GM04503 (cell line): ENCODE results near the gene GUCY1A1.

Experiments
- DNase-seq: peaks from one replicate; pipeline ENCODE4 v3.0.0-alpha.2; 2012; ENCODE audit warnings: low read depth

The GUCY1A1 gene

DNA sequence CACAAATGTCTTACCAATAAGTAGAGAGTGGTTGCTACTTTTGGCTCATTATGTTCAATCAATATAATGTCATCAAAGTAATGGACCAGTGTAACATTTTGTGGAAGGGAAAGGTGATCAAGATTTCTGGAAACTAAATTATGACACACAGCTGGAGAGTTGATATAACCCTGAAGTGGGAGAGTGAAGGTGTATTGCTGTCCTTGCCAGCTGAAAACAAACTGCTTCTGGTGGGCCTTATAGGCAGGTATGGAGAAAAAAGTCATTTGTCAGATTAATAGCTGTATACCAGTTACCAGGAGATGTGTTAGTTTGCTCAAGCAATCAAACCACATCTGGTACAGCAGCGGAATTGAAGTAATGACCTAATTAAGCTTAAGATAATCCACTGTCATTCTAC lies 74.9 kb downstream of the GUCY1A1 start:
- no peak for DNase-seq

DNA sequence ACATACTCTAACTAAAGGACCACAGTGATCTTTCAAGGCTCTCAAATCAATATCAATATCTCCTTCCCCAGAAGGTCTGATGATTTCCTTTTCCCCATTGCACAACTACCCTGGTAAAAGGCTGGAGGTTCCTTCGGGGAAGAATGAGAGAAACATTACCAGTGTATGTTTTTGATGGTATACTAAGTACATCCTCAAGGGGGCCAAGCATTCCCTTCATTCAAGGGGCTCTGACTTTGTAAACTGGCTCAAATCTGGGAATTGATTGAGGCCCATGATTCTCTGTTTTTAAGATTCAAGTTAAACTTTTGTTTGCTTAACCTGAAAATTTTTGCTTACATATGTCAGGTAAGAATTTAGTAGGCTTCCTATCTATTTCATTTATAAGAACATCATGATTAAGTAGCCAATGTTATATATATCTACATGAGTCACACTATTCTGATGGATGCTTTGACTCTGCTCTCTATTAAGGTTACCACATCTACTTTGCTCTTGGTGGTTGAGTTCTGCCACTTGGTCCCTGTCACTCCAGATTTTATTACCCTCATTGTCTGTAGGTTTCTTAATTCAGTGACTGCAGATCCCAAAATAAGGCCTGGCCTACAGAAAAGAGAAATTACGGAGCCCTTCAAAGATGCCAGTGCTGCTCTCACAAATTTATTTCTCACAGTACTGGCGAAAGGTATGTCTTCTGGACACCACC lies 75.8 kb downstream of the GUCY1A1 start:
- no peak for DNase-seq

DNA sequence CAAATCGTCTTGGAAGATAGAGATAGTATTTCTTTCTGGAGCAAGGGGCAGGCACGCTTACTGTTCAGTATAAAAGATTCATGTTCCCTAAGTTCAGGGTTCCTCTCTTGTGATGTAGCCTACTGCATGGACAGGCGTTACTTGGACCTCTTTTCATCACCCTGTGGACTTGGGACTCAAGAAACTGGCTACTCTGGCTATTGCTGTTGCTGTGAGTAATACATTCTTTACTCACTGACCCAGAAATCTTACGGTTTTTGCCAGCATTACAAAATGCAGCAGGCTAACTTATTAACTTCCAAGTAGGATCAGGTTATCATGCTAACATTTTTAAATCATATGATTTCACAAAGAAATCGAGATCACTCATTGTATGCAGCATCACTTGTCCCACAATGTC lies 79.3 kb downstream of the GUCY1A1 start:
- peak; percentile 17 for DNase-seq

DNA sequence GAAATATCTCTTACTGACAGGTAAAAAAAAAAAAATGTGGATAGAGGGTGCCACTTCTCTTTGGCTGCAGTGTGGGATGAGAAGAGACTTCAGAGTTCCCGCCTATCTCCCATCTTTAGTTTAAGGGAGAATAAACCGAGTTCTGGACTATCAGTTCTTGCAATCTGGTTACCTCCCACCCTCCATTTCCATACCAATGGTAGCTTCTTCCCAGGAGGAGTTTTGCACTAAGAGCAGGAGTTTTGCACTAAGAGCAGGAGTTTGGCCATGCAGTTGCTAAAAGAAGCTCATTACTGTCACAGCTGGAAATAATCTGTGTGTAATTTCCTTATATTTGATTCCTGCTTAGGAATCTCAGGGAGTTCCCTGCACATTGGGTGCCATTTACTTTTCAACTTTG lies 81.4 kb downstream of the GUCY1A1 start:
- no peak for DNase-seq

DNA sequence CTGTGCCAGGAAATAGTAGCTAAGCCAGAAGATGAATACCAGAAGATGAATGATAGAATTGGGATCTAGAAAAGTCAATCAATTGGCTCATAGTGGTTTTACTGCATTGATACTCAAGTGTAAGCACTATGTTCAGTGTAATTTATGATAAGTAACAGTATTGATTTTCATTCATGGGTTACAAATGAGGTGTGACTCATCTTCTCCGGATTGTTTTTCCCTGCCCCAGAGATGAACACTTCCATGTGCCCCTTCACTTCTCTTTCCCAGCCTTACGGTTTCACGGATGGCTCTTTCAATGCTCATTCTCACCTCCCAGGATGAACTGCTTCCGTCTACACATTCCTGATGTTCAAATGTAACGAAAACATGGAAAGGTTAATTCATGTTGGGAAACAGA lies 82.4 kb downstream of the GUCY1A1 start:
- no peak for DNase-seq

DNA sequence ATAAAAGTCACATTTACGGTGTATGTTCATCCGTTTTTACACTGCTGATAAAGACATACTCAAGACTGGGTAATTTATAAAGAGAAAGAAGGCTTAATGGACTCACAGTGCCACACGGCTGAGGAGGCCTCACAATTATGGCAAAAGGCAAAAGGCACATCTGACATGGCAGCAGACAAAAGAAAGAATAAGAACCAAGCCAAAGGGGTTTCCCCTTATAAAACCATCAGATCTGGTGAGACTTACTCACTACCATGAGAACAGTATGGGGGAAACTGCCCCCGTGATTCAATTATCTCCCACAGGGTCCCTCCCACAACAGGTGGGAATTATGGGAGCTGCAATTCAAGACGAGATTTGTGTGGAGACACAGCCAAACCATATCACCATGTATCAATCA lies 84.9 kb downstream of the GUCY1A1 start:
- DNase-seq, result no peak

DNA sequence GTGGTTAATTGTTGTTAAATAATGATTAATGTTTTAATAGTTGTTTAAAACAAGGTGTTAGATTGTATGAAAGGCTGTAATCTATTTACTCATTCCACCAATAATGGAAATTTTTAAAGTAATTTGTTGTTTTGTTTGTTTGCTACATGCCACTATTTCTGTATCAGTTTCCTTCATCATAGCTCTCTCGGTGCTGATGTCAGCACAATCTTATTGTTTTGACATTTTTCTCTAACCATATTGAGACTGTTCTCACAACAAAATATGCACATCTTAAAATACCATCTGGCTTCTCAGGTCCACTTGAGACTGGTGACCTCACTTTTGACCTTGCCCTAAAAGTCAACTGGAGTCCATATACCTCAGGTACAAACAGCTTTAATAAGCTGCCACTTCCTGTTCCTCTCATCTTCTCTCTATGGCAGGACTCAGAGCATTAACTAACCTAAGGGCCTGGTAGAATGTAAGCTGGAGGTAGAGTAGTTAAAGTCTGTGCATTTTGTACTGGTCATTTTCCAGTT lies 91.2 kb downstream of the GUCY1A1 start:
- no peak for DNase-seq

DNA sequence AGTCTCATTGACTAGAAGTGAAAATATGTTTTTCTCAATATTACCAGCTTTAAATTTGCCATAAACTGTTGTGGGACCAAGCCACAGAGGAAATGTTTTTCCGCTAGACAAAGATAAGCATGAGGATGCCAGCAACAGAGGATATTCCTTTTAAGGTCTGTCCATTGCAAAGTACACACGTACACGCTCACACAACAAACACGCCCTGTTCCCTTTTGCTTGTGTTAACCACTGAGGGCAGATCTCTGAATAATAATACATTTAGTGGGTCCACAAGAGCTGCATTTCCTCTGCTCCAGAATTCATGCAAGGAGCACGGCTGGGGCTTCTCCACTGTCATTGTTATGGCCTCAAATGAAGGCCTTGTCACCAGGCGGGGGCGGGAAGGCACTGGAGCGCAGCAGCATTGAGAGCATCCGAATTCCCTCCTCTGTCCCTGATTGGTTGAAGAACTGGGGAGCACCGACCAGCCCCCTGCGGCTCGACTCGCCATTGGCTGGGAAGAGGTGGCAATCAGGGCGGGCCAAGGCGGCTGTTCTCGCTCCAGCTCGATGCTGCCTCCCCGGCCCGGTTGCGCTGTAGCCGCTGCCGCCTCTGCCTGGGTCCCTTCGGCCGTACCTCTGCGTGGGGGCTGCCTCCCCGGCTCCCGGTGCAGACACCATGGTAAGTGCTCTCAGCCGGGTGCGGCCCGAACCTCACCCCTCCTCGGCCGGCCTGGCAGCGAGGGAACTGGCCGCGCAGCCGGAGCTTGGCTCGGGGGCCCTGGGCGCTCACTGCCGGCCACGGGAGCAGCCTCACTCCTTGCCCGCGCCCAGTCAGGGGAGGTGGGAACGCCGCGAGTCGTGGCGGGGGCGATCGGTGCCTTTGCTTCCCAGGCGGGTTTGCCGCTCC lies 92.1 kb downstream of the GUCY1A1 start, which contains the start of gene GUCY1B1:
GUCY1B1 (plus strand) TSS at position 541 of the 891 bp plus-strand sequence; CDS start at position 661, 120 bp downstream.
- DNase-seq, result peak; percentile 64

DNA sequence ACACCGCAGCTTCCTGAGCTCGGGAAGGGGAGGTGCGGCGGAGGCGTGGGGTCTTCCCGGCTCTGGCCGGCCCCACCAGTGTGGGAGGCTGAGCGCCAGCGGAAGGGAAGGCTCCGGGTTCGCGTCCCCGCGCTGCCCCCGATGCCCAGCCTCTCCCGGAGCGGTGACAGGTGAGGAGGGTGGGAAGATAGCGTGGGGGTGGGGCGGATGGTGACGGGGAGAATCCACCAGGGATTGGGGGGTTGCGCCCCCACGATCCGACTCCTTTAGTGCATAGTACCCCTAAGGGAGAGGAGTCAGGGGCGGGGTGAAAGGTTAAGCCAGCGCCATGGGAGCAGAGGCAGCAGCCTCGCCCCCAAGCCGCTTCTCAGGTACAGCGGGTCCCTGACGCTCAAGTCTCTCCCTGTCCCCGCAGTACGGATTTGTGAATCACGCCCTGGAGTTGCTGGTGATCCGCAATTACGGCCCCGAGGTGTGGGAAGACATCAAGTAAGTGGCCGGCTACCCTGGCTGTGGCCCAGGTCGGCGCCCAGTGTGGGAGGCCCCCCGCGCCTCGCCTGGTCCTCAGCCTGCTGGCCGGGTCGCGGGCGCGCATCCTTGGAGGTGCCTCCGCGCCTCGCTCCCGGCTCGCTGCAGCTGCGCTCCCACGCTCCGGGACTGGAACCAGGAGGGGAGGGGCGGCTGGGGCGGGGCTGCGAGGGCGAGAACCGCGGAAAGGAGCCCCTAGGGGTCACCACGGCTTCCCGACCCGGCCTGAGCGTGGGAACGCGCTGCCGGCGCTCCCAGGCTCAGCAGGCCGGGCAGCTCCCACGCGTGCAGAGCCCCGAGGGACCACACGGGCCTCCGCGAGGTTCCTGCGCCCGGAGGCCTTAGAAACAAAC lies 93.0 kb downstream of the GUCY1A1 start:
- DNase-seq, result no peak

DNA sequence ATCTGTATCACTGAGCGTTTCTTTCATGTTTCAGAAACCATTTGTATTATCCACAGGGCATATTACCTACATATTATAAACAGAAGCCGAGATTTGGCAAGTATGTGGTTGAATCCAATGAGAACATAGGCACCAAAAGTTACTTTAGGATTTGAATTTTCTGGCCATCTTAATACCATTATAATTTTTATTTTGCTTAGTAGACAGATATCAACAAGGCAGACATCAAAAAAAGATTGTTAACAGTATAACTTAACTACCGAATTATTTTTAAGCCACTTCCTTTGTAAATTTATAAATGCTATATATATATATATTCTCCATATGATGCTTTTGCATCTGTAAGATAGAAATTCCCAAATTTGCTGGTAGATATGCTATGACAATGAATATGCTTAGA lies 94.4 kb downstream of the GUCY1A1 start:
- no peak for DNase-seq

DNA sequence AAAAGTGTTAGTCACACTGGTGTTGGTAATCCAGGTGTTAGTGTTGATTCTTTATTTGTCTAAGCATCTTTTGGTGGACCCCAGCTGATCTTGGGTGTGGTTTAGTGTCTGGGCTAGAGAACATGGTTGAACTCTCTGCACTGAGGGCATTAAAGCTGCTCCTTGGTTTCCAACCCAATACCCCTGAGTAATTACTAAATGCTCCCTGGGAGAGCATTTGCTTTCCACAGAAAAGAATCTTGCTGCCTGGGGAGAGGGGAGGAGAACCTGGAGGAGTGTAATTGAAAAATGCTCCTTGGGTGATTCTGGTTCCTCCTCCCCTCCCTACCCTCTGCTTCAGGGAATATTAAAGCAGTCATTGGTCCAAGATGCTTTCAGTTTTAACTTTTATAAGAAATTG lies 95.3 kb downstream of the GUCY1A1 start:
- DNase-seq, result no peak

DNA sequence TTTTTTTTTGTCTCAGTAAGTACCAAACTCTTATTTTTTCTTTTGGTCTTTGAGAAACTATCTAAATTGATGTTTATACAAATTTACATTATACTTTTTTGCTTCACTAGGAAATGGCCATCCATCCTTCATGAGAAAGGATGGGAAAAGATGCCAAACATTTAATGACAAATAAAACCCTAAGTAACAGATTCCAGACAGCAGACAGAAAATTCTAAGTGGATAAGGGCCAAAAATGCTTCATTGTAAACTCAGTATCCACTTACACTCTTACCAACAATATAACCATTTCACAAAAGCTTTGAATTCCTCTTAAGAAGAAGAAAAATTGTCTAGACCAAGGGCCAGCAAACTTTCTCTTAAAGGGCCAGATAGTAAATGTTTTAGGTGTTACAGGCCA lies 95.7 kb downstream of the GUCY1A1 start:
- no peak for DNase-seq

DNA sequence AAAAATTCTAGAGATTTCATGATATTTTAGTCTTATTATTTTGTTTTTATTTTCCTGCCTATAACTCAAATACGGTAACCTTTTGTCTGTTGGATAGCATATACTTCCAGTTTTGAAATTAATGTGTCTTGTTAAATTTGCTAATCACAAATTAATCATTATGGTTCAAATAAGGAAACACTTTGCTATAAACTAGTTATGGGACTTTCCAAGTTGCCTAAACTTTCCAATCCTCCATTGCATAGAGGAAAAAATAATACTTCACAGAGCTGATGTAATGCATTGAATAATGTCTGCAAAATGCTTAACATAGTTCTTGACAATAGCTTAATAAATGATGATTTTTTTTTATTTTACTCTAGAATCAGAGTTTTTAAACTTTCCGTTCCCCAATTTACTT lies 96.9 kb downstream of the GUCY1A1 start:
- no peak for DNase-seq

DNA sequence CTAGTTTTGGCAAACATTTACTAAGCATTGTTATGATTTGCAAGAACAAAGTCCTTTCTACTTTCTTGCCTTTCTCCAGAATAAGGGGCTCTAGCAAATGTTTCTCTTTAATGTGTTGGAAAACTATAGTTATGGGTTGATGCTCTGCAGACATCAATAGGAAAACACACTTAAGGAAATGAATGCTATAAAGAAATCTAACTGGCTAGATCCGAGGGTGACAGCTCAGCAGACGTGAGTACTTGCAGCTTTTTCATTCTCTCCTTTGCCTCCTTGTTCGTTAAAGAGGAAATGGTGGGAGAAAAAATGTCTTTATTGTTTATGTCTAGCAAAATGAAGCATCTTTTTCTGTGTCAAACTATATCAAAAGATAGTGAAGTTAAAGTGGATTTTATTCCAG lies 98.5 kb downstream of the GUCY1A1 start:
- DNase-seq, result no peak

DNA sequence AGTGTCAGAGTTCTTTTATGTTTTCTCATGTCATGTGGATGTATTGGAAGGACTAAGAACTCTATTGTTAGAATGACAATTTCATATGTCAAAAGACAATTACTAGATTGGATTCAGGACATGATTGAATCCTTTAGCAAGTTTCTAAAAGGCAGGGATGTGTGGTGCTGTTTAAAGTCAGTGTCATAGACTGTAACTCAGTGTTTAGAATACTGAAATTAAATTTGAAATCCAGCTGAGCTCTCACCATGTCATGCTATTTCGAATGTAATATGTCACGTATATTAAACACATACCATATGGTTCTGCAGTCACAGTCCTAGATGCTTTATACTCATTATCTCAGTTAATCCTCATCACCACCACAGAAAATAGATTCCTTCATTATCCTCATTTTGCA lies 100.0 kb downstream of the GUCY1A1 start:
- DNase-seq, result no peak

DNA sequence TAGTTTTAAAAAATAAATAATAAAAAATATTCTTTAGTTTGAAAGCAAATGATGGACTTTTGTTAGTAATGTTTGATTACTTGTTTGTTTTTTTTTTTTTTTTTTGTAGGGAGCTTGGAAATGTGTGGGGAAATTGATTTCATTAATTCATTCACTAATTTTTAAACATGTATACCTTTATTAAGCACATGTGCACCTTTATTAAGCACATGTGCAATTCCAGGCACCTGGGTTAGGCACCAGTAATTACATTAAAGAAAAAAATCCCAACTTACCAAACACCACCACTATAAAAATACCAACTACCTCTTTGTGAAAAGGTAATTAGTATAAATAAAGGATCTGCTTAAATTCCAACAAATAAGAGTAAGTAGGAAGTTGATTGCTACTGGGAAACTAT lies 101.7 kb downstream of the GUCY1A1 start:
- DNase-seq, result no peak

DNA sequence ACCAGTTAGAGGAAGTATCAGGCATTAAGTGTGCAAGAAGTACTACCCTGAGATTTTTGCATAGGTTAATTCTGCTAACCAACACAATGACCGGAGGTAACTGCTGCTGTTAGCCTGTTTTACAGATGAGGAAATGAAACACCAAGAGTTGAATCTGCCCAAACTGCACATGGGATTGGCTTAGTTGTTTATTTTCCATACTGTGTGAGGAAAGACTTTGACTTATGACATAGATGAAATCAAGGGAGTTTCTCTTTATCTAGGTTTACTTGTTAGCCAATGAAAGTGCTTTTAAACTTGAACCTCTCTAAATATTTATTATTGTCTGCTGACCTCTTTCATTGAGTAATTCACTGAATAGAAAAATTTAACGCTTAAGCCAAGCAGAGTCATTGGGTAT lies 102.4 kb downstream of the GUCY1A1 start:
- DNase-seq, result no peak

DNA sequence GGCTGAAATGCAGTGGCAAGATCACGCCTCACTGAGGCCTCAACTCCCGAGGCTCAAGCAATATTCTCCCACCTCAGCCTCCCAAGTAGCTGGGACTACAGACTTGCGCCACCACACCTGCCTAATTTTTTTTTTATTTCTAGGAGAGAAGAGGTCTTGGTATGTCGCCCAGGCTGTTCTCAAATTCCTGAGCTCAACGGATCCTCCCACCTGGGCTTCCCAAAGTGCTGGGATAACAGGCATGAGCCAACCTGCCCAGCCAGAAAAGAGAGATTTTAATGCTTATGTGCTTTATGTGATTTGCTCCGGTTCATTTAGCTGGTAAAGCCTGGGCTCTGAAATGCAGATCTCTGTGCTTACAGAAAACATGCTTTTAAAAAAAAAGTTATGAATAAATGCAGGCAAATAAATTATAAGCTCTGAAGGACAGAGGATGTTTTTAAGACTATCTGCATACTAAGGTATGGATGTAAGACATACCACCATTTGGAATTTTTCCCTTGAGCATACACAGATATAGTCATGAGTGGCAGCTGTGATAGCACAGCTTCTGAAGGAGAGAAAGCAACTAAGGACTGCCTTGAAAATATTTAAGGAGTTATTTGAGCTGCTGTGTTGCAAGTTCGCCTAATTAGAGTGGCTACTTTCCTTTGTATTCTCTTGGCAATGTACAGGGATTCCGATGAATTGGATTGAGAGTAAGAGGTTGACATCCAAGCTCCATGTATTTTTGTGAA lies 106.0 kb downstream of the GUCY1A1 start:
- no peak for DNase-seq

DNA sequence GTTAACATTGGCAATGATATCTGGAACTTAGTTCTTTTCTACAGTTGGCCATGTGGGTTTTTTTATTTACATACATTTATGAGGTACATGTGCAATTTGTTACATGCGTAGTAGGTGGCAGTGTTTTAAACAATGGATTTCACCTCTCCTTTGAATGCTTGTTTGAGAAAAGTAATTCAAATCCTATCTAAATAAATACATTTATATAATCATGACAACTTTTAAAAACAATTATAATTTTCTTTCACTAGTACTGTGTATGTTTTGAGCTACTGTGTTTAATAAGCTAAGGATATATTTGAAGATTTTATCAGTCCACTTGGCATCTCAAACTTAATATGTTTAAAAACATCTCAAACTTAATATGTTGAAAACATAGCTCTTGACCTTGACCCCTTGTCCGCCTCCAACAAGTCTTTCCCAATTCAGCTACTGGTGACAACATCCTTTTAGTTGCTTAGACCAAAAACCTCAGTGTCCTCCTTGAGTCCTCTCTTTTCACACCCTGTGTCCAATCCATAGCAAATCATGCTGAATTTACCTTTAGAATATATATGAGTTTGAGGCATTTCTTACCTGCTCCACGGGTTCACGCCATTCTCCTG lies 106.7 kb downstream of the GUCY1A1 start:
- DNase-seq, result no peak

DNA sequence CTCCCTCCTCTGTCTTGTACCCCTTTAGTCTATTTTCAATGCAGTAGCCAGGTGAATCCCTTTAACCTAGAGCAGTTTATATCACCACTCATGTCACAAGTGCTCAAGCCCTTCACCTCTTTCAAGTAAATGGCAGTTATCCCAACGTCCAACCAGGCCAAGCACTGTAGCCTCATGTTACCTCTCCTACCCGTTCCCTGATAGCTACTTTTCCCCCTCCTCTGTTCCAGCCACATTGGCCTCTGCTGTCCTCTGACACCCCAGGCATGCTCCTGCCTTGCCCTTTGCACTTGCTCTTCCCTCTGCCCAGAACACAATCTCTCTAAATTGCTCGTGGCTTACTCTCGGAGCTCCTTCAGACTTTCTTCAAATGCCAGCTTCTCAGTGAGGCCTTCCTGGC lies 107.4 kb downstream of the GUCY1A1 start:
- DNase-seq, result no peak
